ENCODE data around the gene STRAP.

Gene STRAP

DNA sequence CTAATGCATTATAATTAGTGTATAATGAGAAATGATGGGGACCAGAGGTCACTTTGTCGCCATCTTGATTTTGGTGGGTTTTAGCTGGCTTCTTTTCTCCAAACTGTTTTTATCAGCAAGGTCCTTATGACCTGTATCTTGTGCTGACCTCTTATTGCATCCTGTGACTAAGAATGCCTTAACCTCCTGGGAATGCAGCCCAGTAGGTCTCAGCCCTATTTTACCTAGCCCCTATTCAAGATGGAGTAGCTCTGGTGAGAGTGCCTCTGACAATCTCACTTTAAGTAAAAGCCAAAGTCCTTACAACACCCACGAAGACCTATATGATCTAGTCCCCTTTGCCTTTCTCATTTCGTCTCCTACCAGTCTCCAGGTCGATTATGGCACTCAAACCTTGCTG is 28.3 kb upstream of the STRAP start:
- H3K27ac ChIP-seq (ENCODE audit: low read length) = no peak overlapping the region
- no peak overlapping the region for H3K4me2 ChIP-seq (ENCODE audit: low read length)
- H3K4me1 ChIP-seq (ENCODE audit: low read length) = no peaks in the 10 kb centered on the region
- no peak overlapping the region for H2AFZ ChIP-seq (ENCODE audit: low read depth, low read length)
- no peak overlapping the region for H3K9ac ChIP-seq (ENCODE audit: low read length)
- H3K27me3 ChIP-seq (ENCODE audit: low read depth, low read length) = no peaks in the 10 kb centered on the region
- no peaks in the 10 kb centered on the region for H4K20me1 ChIP-seq (ENCODE audit: insufficient read depth, low read length)
- H3K36me3 ChIP-seq (replicated peaks; ENCODE audit: low read depth, low read length) = no peaks in the 10 kb centered on the region
- no peaks in the 10 kb centered on the region for H3K9me3 ChIP-seq (ENCODE audit: insufficient read depth, low read length)
- TF ChIP-seq, protein P1, sequence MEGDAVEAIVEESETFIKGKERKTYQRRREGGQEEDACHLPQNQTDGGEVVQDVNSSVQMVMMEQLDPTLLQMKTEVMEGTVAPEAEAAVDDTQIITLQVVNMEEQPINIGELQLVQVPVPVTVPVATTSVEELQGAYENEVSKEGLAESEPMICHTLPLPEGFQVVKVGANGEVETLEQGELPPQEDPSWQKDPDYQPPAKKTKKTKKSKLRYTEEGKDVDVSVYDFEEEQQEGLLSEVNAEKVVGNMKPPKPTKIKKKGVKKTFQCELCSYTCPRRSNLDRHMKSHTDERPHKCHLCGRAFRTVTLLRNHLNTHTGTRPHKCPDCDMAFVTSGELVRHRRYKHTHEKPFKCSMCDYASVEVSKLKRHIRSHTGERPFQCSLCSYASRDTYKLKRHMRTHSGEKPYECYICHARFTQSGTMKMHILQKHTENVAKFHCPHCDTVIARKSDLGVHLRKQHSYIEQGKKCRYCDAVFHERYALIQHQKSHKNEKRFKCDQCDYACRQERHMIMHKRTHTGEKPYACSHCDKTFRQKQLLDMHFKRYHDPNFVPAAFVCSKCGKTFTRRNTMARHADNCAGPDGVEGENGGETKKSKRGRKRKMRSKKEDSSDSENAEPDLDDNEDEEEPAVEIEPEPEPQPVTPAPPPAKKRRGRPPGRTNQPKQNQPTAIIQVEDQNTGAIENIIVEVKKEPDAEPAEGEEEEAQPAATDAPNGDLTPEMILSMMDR (IDR thresholded peaks at IDR 0.05; ENCODE audit: low read depth, low read length) = no peak
- no peak for TF ChIP-seq EZH2phosphoT487 (IDR thresholded peaks at IDR 0.05; ENCODE audit: low read depth)
- H3K79me2 ChIP-seq (ENCODE audit: low read length) = no peaks in the 10 kb centered on the region
- H3K4me3 ChIP-seq (ENCODE audit: low read length) = no peak overlapping the region

DNA sequence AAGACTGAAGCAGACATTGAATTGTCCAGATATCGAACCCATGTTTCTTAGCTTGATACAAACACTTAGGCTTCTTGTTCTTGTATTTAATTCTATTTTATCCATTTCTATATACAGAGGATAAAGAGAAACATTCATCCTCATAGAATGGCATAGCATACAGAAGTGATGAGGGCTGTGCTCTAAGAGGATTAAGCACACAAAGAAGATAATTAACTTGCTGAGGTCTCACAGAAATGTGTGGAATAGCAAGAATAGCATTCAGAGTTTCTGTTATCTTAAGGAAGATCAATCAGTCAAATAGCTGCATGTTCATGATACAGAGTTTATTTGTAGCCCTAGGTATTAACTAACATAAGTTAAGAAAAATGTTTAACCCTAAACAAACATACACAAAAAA is 27.3 kb upstream of the STRAP start:
- Histone ChIP-seq H3K9ac (ENCODE audit: low read length) (no peak overlapping the region), H3K27me3 (ENCODE audit: low read depth, low read length) (no peaks in the 10 kb centered on the region), H3K9me3 (ENCODE audit: insufficient read depth, low read length) (no peaks in the 10 kb centered on the region), H4K20me1 (ENCODE audit: insufficient read depth, low read length) (no peaks in the 10 kb centered on the region), H3K36me3 (replicated peaks; ENCODE audit: low read depth, low read length) (no peaks in the 10 kb centered on the region), H3K4me3 (ENCODE audit: low read length) (no peak overlapping the region), H3K4me2 (ENCODE audit: low read length) (no peak overlapping the region), H3K4me1 (ENCODE audit: low read length) (no peaks in the 10 kb centered on the region), H3K79me2 (ENCODE audit: low read length) (no peaks in the 10 kb centered on the region), H2AFZ (ENCODE audit: low read depth, low read length) (no peak overlapping the region), H3K27ac (ENCODE audit: low read length) (no peak overlapping the region)
- TF ChIP-seq, protein P1 (IDR thresholded peaks at IDR 0.05; ENCODE audit: low read depth, low read length) = no peak
- no peak for TF ChIP-seq EZH2phosphoT487 (IDR thresholded peaks at IDR 0.05; ENCODE audit: low read depth)

DNA sequence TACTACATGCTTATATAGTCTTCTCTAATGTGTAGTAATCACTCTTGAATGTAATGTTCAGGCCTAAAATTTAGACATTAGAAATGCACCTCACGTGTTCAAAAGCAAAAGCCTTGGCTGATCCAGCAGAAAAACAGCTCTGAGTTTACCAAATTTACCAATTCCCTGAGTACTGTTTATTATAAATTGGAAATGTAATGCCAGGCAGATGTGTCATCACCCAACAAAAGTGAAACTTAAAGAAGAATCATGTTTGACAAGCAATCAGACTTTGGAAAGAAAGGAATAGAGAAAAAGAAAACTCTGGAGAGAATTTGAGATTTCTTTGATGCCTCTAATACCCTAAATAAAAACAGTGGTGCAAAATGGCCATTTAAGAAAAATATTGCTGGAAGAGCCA is 26.5 kb upstream of the STRAP start:
- Histone ChIP-seq H3K4me1 (ENCODE audit: low read length) (no peaks in the 10 kb centered on the region), H3K27ac (ENCODE audit: low read length) (no peak overlapping the region), H3K36me3 (replicated peaks; ENCODE audit: low read depth, low read length) (no peaks in the 10 kb centered on the region), H3K27me3 (ENCODE audit: low read depth, low read length) (no peaks in the 10 kb centered on the region), H3K79me2 (ENCODE audit: low read length) (no peaks in the 10 kb centered on the region), H2AFZ (ENCODE audit: low read depth, low read length) (no peak overlapping the region), H3K9me3 (ENCODE audit: insufficient read depth, low read length) (no peaks in the 10 kb centered on the region), H3K4me3 (ENCODE audit: low read length) (no peak overlapping the region), H3K4me2 (ENCODE audit: low read length) (no peak overlapping the region), H4K20me1 (ENCODE audit: insufficient read depth, low read length) (no peaks in the 10 kb centered on the region), H3K9ac (ENCODE audit: low read length) (no peak overlapping the region)
- no peak for TF ChIP-seq EZH2phosphoT487 (IDR thresholded peaks at IDR 0.05; ENCODE audit: low read depth)
- TF ChIP-seq, protein P1 (IDR thresholded peaks at IDR 0.05; ENCODE audit: low read depth, low read length) = no peak

DNA sequence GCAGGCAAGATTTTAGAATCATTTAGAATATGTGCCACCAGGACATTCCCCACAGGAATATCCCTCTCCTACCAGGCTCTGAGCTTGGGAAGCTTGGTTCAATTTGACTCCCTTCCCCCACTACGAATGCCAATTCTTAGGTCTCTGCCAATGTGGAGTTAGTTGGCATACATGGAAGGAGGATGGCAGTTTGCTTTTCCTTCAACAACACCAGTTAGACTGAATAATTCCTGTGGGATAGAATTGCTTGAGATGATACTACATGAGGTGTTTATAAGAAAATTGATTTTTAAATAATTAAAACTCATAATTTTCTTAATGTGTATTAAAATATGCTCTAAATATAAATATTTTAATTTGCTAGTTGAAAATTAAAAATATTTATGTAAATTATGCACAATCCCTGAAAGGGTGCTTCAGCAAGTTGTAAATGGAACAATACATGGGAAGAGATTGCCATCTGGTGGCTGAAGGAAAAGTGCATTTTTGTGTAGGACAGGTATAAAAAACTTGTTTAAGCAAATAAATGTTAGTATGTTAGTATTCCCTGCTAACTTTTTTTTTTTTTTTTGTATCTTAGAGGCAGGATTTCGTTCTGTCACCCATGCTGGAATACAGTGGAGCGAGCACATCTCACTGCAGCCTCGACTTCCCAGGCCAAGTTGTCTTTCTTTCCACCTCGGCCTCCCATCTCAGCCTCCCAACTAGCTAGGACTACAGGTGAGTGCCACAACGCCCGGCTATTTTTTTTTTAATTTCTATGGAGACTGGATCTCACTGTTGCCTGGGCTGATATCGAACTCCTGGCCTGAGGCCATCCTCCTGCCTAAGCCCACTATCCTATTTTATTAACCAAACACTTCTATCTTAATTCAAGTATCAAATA is 25.8 kb upstream of the STRAP start:
- Histone ChIP-seq H4K20me1 (ENCODE audit: insufficient read depth, low read length) (no peaks in the 10 kb centered on the region), H3K4me1 (ENCODE audit: low read length) (no peaks in the 10 kb centered on the region), H3K9ac (ENCODE audit: low read length) (no peak overlapping the region), H3K79me2 (ENCODE audit: low read length) (no peaks in the 10 kb centered on the region), H3K27me3 (ENCODE audit: low read depth, low read length) (no peaks in the 10 kb centered on the region), H3K4me3 (ENCODE audit: low read length) (no peak overlapping the region), H3K27ac (ENCODE audit: low read length) (no peak overlapping the region), H2AFZ (ENCODE audit: low read depth, low read length) (no peak overlapping the region), H3K4me2 (ENCODE audit: low read length) (no peak overlapping the region), H3K9me3 (ENCODE audit: insufficient read depth, low read length) (no peaks in the 10 kb centered on the region), H3K36me3 (replicated peaks; ENCODE audit: low read depth, low read length) (no peaks in the 10 kb centered on the region)
- TF ChIP-seq EZH2phosphoT487 (IDR thresholded peaks at IDR 0.05; ENCODE audit: low read depth) = no peak
- TF ChIP-seq, protein P1 (IDR thresholded peaks at IDR 0.05; ENCODE audit: low read depth, low read length) = peak; percentile 73
